Stimulated activated CD4-positive, alpha-beta T cell treated with anti-CD3 and anti-CD28 coated beads, Interleukin-4, amount 100 ng/mL, for 1 hour (primary cell): ENCODE data around the gene OR52E5.

ENCODE experiments used
- DNase-seq: peaks from one replicate; pipeline ENCODE4 v3.0.0-alpha.2; 2020

Gene OR52E5

DNA sequence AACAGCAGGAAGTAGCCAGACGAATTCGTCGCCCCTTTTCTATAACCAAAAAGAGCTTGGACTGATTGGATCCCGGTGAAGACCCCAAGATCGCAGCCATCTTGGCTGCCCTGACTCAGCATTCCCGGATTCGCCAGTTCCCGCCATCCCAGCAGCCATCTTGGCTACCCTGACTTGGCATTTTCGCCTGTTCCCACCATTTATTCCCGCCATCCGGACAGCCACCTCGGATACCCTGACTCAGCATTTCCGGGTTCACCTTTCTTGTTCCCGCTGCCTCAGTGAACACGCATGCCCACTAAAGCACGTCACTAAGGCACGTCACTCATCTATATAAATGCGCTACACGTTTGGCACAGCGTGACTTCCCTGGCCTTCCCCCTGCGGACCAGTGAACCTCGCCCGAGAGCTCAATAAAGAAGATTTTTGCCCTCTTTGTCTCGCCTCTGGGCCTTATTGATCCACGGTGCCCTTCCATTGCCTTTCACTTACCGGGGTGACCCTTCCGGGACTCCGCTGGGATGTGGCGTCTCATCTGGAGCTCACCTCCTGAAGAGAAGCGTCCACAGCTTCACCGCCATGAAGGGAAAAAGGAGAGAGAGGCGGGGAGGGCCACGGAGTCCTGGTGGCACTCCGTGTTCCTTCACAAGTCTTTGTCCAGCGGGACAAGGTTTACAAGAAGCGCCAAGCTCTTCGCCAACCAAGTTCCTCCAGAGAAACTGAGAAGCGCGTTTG, 45.0 kb downstream of the OR52E5 start:
- no peak for DNase-seq

DNA sequence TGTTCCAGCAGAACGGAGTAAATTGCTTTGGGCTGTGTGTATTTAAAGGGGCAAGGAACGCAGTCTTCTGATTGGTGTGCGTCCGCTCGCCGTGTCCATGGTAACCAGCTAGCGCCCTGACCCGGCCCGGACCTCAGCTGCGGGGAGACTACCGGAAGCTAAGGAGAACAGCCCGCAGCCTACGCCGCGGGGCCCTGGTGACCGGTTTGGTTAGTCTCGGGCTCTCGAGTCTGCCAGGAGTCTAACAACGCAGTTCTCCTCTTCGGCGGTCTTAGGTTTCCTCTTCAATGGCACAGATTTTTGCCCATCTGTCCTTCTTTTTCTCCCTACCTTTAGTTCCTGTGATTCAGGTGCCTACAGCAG, 45.6 kb downstream of the OR52E5 start:
- DNase-seq, result no peak

GRCh38 chr11:5940748-5941147, 47.7 kb downstream of the OR52E5 start:
- no peak for DNase-seq

GRCh38 chr11:5941951-5942350, 48.9 kb downstream of the OR52E5 start, which contains the start of gene OR56A3:
TSS of gene OR56A3 (plus strand) at chr11:5942251. CDS start at chr11:5947347, 5,096 bp downstream.
- DNase-seq, result no peak
